GM12892 (cell line): Measurements from ENCODE around the gene LEMD3.

Experiments
- DNase-seq: peaks from one replicate; pipeline ENCODE4 v3.0.0; 2011; ENCODE audit not compliant: insufficient read length
- FAIRE-seq: peaks from 2 replicates; lab custom pipeline; 2011; peaks lifted over from hg19 to GRCh38; lab: Jason Lieb, UNC
- POLR2A ChIP-seq: IDR thresholded peaks from 2 replicates; pipeline ENCODE4 v1.6.1; 2011; ENCODE audit warnings: low read depth, low read length, control low read depth
- POLR2AphosphoS5 ChIP-seq: IDR thresholded peaks from 2 replicates; pipeline ENCODE4 v1.6.1; 2011; ENCODE audit warnings: low read depth, low read length, control low read depth
- TAF1 ChIP-seq: IDR thresholded peaks from 2 replicates; pipeline ENCODE4 v1.6.1; 2011; ENCODE audit warnings: low read depth, mild to moderate bottlenecking, control low read depth, low read length, borderline replicate concordance

LEMD3 gene

DNA sequence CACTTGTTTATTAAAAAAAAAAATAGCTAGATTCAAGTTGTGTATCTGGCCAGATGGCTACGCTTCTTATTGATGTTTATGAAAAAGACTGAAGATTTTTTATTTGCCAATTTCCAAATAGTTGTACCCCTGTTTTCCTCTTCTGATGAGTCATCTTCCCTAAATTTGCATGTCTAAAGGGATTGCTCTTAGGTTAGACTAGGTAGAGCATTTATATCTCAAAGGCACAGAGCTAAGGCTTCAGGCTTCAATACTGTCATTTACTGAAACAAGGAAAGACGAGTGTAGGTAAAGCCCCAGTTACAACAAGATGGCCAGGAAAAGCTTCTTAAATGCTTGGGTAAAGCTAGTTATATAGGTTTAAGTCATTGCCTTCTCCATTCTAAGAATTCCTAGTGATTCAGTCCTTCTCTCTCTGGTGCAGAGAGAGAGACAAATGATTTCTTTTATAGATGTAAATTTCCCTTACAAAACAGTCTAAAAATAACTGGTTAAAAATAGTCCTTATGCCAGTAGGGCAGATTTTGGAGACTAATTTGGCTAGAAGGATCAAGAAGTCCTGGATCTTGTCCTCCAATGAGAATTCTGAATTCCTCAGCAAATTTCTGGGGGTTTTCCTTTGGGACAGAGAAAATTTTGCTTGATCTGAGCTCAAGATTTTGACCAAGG is 26.1 kb downstream of the LEMD3 start:
- TF ChIP-seq POLR2A (no peak), POLR2AphosphoS5 (no peak), TAF1 (no peak)
- no peak for DNase-seq
- no peak for FAIRE-seq

DNA sequence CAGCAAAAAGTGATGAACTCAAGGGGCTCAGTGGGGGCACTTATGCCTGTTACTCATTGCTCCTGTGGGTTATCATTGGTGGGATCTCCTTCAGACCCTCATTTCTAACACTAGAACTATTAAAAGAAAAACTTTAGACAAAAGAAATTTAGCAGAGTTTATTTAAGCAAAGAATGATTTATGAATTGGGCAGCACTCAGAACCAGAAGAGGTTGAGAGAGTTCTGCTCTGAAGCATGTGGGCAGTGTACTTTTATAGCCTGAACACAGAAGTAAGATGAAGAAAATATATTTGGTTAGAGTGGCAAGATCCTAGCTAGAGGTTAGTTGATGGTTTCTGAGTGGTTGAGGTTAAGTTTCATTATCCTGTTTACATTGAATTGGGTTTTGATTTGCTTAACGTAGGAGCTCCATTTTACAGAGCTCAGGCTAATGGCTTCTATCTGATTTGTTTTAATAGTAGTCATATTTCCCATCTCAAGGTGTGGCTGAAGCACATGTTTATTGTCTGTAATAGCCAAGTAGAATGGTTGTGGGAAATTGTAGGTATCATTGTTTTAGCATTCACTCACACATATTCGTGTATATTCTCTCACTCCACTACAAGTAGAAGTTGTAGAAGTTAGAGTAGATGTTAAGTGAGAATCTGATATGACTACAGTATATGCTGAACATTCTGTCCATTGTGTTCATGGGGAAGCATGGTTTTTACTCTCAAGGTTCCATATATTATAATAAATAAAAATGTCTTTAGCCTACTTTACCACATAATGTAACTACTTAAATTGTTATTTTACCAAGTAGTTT is 27.6 kb downstream of the LEMD3 start:
- DNase-seq, result no peak
- FAIRE-seq, result peak; percentile 36
- TF ChIP-seq POLR2AphosphoS5 (no peak), TAF1 (no peak), POLR2A (no peak)

- FAIRE-seq, result no peak
- TF ChIP-seq POLR2AphosphoS5, result no peak
- no peak for TF ChIP-seq TAF1
- TF ChIP-seq POLR2A, result no peak
These were observed 30.2 kb downstream of the LEMD3 start for GRCh38 chr12:65199604-65200003.

DNA sequence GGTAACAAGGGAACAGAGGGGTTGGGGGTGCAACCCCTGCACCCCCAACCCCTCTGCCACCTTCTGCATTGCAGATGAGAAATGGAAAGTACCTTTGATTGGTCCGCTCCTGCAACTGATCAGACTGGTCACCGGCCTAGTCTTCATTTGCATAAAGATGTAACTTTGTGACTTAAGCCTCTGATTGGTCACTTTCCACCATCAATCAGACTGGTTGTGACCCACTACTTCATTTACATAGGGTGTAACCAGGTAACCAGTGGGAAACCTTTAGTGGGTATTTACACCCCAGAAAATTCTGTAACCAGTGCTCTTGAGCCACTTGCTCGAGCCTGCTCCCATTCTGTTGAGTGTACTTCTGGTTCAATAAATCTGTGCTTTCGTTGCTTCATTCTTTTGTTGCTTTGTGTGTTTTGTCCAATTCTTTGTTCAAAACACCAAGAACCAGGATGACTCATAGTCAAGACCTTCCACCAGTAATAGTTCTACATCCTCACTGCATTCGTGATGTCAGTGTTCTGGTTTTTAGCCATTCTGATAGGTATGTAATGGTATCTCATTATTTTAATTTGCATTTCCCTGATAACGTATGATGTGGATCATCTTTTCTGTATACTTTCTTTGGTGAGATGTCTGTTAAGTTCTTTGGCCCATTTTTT is 30.8 kb downstream of the LEMD3 start:
- no peak for FAIRE-seq

More at GRCh38 chr12:65199604-65200003, 30.2 kb downstream of the LEMD3 start:
- DNase-seq, result no peak

DNA sequence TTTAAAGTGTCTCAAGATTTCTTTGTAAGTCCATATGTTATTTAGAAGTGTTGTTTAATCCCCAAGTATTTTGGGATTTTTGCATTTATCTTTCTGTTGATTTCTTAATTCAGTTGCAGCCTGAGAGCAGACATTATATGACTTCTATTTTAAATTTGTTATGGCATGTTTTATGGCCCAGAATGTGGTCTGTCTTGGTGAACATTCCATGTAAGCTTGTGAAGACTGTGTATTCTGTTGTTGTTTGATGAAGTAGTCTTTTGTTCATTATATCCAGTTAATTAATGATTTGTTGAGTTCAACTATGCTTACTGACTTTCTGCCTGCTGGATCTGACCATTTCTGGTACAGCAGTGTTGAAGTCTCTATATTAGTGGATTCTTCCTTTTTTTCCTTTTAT is 34.0 kb downstream of the LEMD3 start:
- DNase-seq (no peak), FAIRE-seq (no peak)
- no peak for TF ChIP-seq POLR2AphosphoS5
- TF ChIP-seq TAF1, result no peak
- TF ChIP-seq POLR2A, result no peak

More for the DNA sequence above, 30.8 kb downstream of the LEMD3 start:
- no peak for DNase-seq
- TF ChIP-seq TAF1 (no peak), POLR2A (no peak), POLR2AphosphoS5 (no peak)

- TF ChIP-seq POLR2A (no peak), TAF1 (no peak)
- FAIRE-seq (no peak), DNase-seq (no peak)
These were observed 35.6 kb downstream of the LEMD3 start for GRCh38 chr12:65204886-65205525.

DNA sequence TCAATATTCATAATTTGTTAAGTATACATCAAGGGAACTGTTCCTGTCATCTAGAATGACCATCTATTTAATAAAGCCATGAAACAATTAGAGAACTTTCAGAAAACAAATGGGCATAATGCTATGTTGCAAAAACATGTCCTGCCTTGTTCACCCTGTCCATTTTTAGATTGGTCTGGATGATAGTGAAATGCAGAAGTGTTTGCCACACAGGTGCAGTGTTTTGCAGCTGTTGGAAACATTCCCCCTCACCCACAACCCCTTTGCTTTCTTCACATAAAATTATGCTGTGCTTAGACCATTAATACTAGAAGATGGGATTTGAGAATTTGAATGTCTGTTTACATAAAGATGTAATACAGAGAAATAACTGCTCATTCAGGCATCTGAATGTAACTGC is 36.5 kb downstream of the LEMD3 start:
- FAIRE-seq, result peak; percentile 85
- no peak for TF ChIP-seq POLR2AphosphoS5
- no peak for TF ChIP-seq POLR2A
- TF ChIP-seq TAF1, result no peak
- no peak for DNase-seq

DNA sequence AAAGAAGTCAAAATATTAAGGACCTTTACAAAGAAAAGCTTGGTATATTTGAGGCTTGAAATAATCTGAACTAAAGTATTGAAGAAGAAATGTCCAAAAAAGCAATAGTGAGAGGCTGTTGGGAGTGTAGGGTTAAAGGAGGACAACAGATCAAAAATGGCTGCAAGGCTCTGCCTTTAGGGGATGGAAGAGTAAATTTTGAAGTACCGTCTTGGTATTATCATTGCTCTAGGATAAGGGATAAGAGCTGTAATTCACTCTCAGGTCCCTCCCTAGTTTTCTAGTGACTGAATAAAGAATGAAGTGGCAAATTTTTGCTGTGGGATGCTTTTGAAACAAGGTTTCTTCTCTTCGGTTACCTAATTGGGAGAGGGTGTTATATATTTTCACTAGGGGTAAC is 38.7 kb downstream of the LEMD3 start:
- DNase-seq (no peak), FAIRE-seq (no peak)
- TF ChIP-seq POLR2A (no peak), POLR2AphosphoS5 (no peak), TAF1 (no peak)

GRCh38 chr12:65208964-65209654 is 39.7 kb downstream of the LEMD3 start:
- FAIRE-seq (no peak), DNase-seq (no peak)
- no peak for TF ChIP-seq POLR2AphosphoS5
- TF ChIP-seq POLR2A, result no peak
- no peak for TF ChIP-seq TAF1

DNA sequence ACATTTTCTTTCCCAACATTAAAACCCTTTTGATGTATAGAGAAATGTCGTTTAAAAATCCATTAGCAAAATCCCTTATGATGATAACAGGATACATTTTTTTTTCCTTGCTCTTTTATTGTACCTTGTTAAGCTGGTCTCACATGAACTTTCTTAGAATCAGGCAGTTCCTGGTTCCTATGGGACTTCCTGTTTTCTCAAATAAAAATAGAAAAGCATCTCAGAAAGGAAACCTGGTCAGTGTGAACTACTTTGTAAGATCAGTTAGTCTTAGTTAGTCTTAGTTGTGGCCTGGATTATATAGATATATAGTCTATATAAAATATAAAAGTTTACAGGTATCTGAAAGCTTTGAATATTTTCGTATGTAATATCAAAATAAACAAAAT is 40.3 kb downstream of the LEMD3 start:
- FAIRE-seq, result peak; percentile 74

GRCh38 chr12:65217086-65217485 is 47.7 kb downstream of the LEMD3 start:
- FAIRE-seq (no peak), DNase-seq (no peak)
- TF ChIP-seq TAF1 (no peak), POLR2AphosphoS5 (no peak), POLR2A (no peak)

More for the DNA sequence above, 40.3 kb downstream of the LEMD3 start:
- no peak for DNase-seq
- TF ChIP-seq POLR2AphosphoS5, result no peak
